SK-N-DZ (cell line): ENCODE measurements around the gene UTS2R.
"Not testable (repeated sequence)": the region's sequence is repeated elsewhere in the genome, so short reads cannot be mapped to it uniquely, and the experiment has no call there.

ENCODE experiments used
- DNase-seq: peaks from one replicate; pipeline ENCODE4 v3.0.0-alpha.2; 2015; ENCODE audit warnings: low spot score

The UTS2R gene

DNA sequence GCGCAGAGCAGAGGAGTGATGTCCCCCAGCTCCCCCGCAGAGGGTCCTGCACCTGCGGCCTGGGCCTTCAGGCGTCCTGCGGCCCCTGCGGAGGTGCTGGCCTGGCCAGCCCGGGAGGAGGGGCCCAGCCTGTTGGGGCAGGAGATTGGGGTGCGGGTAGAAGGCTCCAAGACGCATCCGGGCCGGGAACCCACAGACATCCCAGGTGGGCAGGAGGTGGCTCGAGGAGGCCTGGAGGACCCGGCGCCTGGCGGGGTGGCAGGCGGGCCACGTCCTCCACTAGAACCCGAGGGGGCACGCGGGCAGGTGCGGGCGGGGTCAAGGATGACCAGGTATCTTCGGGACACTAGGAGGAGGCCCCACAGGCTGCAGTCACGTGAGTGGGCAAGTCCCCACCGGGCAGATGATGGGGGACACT is 37.4 kb upstream of the UTS2R start:
- DNase-seq = no peak

DNA sequence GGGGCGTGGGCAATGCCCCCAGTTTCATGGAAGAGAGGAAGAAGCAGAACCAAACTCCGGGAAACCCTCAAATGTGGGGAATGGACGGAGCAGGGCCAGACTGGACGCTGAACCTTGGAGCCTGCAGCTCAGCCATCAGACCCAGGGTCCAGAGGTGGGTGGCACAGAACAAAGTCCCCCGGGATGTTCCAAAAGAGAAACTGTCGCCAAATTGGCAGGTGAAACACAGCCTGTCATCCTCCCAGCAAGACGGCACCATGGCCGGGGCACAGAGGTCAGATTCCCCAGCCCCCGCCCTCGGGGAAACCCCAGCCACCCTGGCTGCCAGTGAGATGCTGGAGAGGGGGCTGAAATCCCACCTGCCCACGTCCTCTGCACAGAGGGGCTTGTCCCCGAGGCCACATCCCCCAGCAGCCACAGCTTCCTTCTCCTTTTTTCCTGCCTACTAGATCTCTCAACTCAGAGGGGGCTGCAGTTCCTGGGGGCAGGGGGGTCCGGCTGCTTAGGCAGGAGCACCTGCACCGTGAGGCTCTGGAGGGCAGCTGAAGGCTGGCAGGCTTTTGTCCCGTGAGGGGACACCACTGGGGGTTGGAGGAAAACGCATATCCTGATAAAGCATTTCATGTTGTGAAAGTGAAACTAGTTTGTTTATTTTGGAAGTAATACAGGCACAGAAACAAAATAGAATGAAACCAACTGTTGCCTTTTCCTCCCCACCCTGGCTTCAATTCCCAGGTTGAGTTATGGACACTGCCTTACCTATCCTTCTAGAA is 36.8 kb upstream of the UTS2R start:
- no peak for DNase-seq

DNA sequence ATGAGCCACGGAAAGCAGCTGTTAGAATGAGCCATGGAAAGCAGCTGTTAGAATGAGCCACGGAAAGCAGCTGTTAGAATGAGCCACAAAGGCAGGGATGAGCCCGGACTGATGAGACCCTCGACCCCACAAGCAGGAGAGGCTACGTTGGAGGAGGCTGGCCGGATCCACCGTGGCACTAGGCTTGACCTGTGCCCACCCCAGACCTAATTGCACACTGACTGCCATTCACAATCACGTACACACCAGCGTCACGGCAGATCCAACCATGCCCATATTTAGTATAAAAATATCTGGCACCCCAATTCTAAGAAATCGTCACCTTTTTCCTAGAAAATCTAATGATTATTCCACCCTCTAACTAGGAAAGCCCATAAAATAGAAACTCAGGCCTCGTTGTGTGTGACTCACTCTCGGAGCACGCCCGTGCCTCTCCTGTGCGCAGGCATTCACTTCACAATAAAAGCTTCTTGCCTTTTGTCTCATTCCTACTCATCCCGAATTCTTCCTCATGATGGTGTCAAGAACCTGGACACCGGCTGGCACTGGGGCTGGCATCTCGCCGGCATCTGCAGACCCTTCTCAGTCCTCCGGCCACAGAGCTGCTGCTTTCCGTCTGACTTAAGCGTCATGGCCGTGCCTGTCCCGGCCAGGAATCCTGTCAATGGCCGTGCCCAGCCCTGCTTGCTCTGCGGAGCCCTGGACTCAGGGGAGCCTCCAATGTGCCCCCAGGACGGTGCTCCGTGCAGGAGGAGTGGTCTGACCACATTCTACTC is 32.5 kb upstream of the UTS2R start:
- no peak for DNase-seq

DNA sequence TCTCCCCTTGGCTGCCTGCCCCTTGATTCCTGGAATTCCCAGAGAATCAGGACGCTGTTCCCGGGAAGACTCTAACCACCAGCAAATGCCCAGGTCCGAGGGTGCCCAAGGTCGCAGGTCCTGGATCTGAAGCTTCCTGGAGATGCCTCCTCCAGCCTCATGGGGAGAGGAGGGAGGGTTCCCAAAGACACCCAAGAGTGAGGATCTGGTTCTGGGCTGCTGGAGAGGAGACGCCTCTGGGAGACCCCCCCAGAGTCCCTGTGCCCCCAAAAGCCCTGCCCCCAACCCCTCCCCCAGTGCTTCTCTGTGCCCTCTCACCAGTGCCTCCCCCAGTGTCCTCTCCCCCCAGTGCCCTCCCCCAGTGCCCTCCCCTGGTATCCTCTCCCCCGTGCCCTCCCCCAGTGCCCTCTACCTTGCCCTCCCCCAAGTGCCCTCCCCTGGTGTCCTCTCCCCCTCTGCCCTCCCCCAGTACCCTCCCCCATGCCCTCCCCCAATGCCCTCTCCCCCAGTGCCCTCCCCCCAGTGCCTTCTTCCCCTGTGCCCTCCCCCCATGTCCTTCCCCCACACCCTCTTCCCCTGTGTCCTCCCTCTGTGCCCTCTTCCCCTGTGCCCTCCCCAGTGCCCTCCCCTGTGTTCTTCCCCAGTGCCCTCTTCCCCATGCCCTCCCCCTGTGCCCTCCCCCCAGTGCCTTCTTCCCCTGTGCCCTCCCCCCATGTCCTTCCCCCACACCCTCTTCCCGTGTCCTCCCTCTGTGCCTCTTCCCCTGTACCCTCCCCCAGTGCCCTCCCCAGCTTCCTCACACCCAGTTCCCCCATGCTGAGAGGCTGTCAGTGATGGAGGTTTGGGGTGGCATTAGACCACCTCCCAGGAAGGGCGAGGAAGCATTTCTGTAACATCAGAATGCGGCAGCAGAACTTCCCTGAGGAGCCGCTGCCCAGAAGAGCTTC is 31.7 kb upstream of the UTS2R start:
- no peak for DNase-seq

DNA sequence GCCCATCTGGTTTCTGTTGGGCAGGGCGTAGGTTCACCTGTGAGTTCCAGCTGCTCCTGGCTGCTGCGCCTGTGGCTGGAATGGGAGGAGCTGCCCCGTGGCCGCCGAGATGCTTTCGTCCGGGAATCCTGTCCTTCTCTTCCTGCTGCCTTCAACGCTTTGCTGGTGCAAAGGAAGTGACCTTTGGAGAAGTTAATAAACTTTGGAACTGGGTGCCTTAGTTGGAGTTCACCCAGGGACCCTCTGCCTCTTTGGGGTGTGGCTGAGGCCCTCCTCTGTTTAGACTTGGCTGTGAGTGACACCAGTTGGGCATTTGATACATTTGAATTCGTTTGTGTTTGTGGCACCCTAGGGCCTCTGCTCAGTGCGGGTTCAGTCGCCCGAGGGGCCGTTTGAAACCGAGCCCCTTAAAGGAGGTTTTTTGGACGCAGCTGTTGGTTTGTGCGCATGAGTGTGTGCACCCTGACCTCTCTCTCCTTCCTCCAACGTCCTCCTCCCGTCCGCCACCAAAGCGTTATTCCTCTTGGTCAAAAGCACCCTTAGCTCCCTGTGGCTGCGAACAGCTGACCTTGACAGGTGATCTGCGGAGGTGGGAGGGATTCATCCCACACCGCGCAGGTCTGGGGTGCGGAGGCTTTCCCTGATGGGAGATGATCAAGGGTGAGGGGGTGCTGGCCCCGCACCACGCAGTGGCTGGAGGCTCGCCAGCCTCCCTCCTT is 29.0 kb upstream of the UTS2R start:
- no peak for DNase-seq

DNA sequence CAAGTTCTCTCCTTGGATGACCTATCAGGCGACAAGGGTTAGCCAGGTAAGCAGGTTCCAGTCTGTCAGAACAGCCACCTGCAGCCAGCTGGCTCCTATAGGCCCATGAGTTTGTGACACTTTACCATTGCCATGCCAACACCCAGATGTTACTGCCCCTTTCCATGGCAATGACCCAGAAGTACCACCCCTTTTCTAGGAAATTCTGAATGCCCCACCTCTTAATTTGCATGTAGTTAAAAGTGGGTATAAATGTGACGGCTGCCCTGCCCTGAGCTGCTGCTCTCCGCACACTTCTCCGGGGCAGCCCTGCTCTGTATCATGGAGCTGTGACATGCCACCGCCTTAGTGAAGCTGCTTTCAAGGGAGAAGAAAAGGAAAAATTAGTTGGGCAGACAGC is 28.0 kb upstream of the UTS2R start:
- no peak for DNase-seq

DNA sequence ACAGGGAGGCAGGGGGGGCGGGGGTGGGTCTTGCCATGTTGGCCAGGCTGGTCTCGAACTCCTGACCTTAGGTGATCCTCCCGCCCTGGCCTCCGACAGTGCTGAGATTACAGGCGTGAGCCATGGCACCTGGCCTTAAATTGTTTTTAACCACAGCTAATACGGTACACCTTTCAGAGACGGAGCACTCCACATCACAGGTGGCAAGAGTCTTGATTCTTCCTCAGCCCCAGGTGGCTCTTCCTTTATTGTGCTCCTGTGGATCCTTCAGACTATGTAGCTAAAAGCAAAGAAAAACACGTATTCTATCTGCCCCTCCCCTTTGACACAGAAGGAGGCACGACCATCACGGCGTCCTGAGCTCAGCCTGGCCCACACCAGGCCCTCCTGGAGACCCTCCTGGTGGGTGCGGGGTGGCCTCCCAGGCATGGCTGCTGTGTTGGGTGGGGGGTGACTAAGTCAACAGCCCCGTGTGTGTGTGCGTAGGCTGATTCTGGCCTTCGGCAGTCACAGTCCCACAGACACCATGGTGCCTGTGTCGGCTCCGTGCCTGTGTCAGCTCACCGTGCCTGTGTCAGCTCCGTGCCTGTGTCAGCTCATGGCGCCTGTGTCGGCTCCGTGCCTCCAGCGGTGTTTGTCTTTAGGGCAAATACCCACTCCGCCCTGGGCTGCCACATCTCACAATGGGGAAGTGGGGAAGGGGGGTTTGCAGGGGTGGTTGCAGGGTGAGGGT is 27.2 kb upstream of the UTS2R start:
- DNase-seq = no peak

DNA sequence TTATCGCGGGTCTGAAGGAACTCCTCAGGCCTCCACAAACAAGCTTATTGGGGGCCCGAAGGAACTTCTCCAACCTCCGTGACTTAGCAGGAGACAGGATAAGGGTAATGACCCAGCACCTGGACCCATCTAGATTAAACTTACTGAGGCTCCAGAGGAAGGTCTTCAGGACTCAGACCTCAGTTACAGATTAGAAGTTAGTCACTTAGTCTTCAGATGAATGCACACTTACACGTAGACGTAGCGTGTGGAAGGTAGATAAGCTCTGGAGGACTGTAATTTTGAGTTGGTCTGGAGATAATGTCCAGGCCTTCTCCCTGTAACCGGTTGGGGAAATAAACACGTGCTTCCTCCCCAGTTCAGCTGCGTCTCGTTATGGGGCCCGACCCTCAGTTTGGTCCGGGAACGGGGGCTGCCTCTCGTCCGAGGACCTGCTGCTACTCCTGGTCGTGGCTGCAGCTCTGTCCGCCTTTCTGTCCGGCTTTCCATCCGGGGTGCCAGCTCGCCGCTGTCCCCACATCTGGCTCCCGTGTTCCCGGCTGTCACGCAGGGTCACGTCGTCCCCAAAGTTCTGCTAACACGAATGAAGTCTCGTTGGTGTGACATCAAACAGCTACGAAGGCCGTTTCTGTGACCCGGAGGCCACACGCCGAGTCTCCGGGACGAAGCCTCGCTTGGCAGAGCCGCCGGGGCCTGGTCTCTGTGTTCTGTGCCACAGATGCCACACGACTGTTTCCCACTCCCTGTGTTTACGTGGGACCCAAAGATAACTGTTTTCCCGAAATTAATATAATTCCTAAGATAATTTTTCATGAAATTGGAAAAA is 26.2 kb upstream of the UTS2R start:
- DNase-seq = no peak

DNA sequence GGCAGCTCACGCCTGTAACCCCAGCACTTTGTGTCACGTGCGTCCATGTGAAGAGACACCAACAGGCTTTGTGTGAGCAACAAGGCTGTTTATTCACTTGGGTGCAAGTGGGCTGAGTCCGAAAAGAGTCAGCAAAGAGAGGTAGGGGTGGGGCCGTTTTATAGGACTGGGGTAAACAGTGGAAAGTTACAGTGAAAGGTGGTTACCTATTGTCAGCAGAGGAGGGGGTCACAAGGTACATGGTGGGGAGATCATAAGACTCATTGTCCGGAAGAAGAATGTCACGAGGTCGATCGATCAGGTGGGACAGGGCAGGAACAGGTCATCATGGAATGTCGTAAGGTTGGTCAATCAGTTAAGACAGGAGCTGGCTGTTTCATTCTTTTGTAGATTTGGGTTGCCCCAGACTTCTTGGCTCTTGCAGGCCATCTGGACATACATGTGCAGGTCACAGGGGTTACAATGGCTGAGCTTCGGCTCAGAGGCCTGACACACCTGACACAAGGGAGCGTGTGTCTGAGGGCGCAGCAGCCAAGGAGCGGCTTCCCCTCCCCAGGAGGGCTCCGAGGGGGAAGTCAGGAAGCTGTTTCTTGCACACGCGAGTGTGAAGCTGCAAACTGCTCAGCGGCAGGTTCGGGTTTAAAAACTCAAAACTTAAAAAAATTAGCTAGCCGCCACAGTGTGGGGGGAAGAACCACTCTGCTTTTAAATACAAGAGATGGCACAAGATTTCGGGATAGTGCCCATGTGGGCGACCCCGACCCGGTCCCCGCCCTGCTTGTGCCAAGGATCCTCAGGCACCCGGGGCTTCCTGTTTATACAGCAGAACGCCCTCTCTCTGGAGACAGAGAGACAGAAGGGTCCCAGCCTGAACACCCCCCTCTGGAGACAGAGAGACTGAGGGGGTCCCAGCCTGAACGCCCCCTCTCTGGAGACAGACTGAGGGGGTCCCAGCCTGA is 24.9 kb upstream of the UTS2R start:
- no peak for DNase-seq

DNA sequence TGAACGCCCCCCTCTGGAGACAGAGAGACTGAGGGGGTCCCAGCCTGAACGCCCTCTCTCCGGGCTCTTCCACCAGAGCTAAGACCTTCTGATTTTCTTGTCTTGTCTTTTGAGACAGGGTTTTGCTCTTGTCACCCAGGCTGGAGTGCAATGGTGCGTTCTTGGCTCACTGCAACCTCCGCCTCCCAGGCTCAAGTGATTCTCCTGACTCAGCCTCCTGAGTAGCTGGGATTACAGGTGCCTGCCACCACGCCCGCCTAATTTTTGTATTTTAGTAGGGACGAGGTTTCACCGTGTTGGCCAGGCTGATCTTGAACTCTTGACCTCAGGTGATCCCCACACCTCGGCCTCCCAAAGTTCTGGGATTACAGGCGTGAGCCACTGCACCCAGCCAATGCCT is 23.6 kb upstream of the UTS2R start:
- not testable (repeated sequence) for DNase-seq

DNA sequence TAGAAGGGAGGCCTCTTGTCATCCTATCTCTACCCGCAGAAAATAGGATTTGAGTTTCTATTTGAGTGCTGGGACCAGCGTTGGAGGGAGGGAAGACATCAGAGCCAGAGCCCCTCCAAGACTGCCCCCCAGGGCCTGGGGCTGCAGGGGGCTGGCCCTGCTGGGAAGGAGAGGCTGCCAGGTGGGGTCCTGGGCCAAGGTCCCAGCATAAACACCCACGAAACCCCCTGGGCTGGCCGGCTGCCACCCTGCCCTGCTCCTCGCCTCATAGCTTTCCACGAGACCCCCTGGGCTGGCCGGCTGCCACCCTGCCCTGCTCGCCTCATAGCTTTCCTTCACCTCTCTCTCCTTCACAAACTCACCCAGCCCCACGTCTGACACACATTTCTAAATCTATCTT is 23.1 kb upstream of the UTS2R start:
- no peak for DNase-seq

DNA sequence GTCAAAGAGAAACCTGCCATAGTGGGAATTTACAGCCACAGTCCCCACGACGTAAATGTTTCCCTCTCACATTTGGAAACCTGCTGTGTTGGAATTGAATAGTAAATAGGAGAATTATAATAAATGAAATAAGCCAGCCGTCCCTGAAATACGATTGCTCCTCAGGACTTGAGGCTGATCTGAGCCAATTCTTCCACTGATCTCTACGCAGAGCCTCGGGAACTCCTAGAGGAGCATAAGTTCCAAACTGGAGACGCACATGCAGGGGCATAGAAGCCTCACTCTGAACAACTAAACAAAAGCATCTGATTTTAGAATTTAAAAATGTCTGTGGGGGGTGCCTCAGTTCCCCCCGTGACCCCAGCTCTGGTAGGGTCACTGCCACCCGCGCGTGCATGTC is 22.7 kb upstream of the UTS2R start:
- DNase-seq = no peak

DNA sequence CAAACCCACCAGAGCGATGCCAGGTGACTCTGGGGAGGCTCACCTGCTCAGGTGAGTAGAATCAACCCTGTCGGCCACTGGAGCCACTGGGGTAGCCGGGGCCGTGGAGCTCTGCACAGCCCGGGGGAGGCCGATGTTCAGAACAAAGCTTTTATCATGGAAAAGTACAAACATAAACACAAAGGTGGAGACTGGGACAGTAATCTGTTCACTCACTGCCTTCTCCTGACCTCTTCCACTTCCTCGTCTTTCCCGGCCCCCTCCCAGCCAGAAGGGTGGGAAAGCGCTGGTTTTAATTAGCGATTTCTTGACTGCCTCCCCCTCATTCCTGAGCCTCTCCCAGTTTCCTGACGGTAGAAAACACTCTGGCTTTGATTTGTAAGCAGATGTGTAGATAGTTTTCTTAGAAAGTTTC is 22.3 kb upstream of the UTS2R start:
- no peak for DNase-seq

DNA sequence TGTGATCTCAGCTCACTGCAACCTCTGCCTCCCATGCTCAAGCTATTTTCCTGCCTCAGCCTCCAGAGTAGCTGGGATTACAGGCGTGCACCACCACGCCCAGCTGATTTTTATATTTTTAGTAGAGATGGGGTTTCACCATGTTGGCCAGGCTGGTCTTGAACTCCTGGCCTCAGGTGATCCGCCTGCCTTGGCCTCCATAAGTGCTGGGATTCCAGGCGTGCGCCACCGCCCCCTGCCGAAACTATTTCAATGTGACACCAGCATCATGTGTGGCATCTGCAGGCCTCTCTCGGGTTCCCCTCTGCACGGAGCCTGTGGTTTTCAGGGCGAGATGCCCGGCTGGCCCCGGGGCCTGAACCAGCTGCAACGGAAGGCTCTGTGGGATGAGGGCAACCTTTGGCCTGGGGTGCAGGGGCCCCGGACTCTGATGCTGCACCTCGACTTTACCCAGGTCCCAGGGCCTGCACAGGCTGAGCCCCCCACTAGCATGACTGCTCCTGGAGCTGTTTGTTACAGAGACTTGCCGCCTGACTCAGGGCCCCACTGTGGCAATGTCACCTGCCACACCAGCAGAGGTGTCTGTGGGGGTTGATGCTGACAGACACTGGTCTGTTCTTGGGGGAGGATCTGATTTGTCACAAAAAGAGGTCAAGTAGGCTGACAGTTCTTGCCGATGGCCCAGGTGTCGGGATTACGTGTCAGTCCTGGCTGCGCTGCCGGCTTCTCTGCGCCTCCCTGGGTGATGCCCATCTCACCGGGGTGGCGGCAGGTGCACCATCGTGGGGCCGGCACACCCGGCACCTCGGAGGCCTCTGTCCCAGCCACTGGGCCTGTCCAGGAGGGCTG is 21.2 kb upstream of the UTS2R start:
- no peak for DNase-seq

DNA sequence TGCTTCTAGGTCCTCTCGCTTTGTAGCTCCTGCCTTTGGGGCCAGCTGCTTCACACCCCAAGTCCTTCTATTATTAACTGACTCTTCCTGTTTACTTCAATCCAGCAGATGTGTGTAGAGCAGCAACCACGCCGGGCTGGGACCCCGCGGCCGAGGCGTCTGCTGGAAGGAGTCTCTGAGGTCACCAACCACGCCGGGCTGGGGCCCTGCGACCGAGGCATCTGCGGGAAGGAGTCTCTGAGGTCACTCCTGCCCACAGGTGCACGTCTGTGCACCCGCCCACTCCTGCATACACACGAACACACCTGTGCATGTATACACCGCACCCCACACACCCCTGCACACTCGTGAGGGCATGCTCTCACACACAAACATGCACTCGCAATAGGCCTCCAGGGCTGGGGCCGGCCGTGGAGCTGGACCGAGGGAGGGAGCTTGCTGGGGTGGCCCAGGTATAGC is 20.3 kb upstream of the UTS2R start:
- no peak for DNase-seq

DNA sequence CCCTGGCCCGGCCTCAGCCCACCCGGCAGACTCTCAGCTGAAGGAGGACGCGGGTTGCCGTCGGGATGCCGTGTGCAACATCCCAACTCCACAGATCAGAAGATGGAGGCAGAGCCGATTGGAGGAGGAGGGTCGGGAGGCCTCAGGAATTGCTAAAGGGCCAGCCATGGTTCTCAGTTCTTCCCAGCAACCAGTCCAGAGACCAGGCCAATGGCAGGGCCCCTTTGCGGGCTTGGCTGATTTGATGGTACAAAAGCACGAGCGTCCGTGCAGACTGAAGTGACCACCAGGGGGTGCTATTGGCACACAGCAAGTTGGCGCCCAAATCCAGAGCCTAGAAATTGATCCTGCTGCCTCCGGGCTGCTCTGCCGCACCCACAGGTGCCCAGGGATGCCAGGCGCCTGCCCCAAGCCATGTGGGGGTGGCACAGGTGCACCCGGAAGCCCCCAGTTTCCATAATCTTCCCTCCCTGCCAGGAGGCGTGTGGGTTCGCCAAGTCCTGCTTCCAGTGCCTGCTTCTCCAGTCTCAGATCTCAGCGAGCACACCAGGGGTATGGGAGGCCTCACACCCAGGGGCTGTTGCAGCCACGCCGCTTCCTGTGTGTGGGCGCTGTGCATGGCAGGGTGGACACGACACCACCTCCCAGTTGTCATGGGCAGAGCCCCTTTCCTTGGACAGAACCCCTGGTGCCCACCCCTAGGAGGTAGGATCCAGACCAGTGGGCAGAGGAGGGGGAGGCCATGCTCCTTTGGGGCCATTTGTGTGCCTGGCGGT is 19.7 kb upstream of the UTS2R start:
- DNase-seq = peak; percentile 94

DNA sequence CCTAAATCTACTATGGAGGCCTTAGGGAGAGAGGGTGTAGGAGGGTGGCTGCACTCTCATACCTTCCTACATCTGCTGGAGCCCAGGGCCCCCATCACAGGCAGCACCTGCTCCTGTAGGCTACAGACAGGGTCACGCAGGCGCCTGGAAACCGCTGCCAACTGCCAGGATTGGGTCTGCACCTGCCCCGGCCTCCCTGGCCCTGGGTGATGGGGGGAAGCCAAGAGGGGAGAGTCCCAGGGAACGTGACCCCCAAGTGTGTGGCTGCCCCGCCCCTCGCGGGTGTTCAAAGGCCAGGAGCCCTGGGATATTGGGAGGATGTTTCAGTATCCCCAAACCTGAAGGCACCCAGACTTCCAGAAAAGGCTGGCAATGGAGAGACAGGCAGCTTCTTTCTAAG is 18.1 kb upstream of the UTS2R start:
- DNase-seq = no peak
